CD14-positive monocyte (primary cell): ENCODE measurements around the gene CDK4. TPM values are rescaled to one million over a fixed set of nuclear protein-coding genes. Genes with fewer than 3 reads are reported as not detected.

Source experiments
- DNase-seq, 3 donors: peaks; one replicate each; pipeline ENCODE4 v3.0.0-alpha.2; 2011 to 2022
- H2AFZ ChIP-seq: 2 replicates; pipeline ENCODE4 v1.6.0; 2012; ENCODE audit warnings: mild to moderate bottlenecking, low read depth, low read length, inconsistent platforms; ENCODE audit not compliant: insufficient read depth, poor library complexity, severe bottlenecking
- H3K27ac ChIP-seq, 2 donors: 1 replicate in 1 of 2; 2 replicates in 1 of 2; pipeline ENCODE4 v1.5.1; 2012 to 2013; ENCODE audit warnings: low read length in 2 of 2, control low read depth in 1 of 2, inconsistent platforms in 1 of 2, low read depth in 1 of 2, mild to moderate bottlenecking in 1 of 2
- H3K27me3 ChIP-seq, 2 donors: one replicate each; pipeline versions ENCODE4 v1.6.0 to v1.6.1; 2011 to 2013; ENCODE audit warnings: low read length in 2 of 2; ENCODE audit not compliant: control insufficient read depth in 2 of 2, insufficient read depth in 2 of 2
- H3K36me3 ChIP-seq, 2 donors: replicated peaks in 1 of 2; 1 replicate in 1 of 2; 2 replicates in 1 of 2; pipeline versions ENCODE4 v1.5.1 to v1.6.1; 2012 to 2013; ENCODE audit warnings: low read length in 2 of 2, control low read depth in 1 of 2, inconsistent platforms in 1 of 2, mild to moderate bottlenecking in 1 of 2; ENCODE audit not compliant: insufficient read depth in 2 of 2, control insufficient read depth in 1 of 2
- H3K4me1 ChIP-seq, 2 donors: 1 replicate in 1 of 2; 2 replicates in 1 of 2; pipeline versions ENCODE4 v1.5.1 to v1.6.1; 2012 to 2013; ENCODE audit warnings: low read length in 2 of 2, control low read depth in 1 of 2, inconsistent platforms in 1 of 2, mild to moderate bottlenecking in 1 of 2, moderate library complexity in 1 of 2; ENCODE audit not compliant: insufficient read depth in 2 of 2, control insufficient read depth in 1 of 2
- H3K4me2 ChIP-seq: replicated peaks from 2 replicates; pipeline ENCODE3; 2012; ENCODE audit warnings: low read length, moderate library complexity, mild to moderate bottlenecking; ENCODE audit not compliant: poor library complexity, severe bottlenecking; ENCODE audit errors: extremely low read depth
- H3K4me3 ChIP-seq, 3 experiments: fragments of 200-600 bp in 1 of 3; sonication (generic) in 1 of 3; replicated peaks in 1 of 3; 1 replicate in 2 of 3; 2 replicates in 1 of 3; pipeline ENCODE4 v1.5.1; 2011 to 2013; ENCODE audit warnings: low read length in 3 of 3, mild to moderate bottlenecking in 3 of 3, control low read depth in 2 of 3, low read depth in 2 of 3, inconsistent platforms in 1 of 3, moderate library complexity in 1 of 3
- H3K79me2 ChIP-seq: 2 replicates; pipeline ENCODE4 v1.6.0; 2012; ENCODE audit warnings: mild to moderate bottlenecking, control low read depth, inconsistent platforms, low read length, moderate library complexity; ENCODE audit not compliant: insufficient read depth
- H3K9ac ChIP-seq: 2 replicates; pipeline ENCODE4 v1.6.0; 2017; ENCODE audit warnings: low read length, mild to moderate bottlenecking; ENCODE audit not compliant: insufficient read depth, poor library complexity, severe bottlenecking
- H3K9me3 ChIP-seq, 2 donors: replicated peaks in 1 of 2; 1 replicate in 1 of 2; 2 replicates in 1 of 2; pipeline versions ENCODE4 v1.5.1 to v1.6.1; 2012 to 2013; ENCODE audit warnings: low read length in 2 of 2, control low read depth in 1 of 2; ENCODE audit not compliant: control insufficient read depth in 1 of 2, insufficient read depth in 1 of 2
- H4K20me1 ChIP-seq: 2 replicates; pipeline ENCODE4 v1.6.0; 2012; ENCODE audit warnings: mild to moderate bottlenecking, low read length, control low read depth, moderate library complexity; ENCODE audit not compliant: insufficient read depth
- H3K27ac Mint-ChIP-seq, 7 donors: one replicate each; pipeline ENCODE4 v1.8.0; 2020; ENCODE audit warnings: mild to moderate bottlenecking in 7 of 7, mixed read lengths in 7 of 7, moderate library complexity in 6 of 7, inconsistent platforms in 2 of 7
- H3K27me3 Mint-ChIP-seq, 3 donors: one replicate each; pipeline ENCODE4 v1.8.0; 2021 to 2022; ENCODE audit warnings: low read depth in 3 of 3, mild to moderate bottlenecking in 3 of 3, mixed read lengths in 3 of 3, moderate library complexity in 3 of 3, inconsistent platforms in 1 of 3
- H3K36me3 Mint-ChIP-seq, 2 donors: one replicate each; pipeline ENCODE4 v1.8.0; 2020; ENCODE audit warnings: mixed read lengths in 2 of 2, inconsistent platforms in 1 of 2, mild to moderate bottlenecking in 1 of 2
- H3K4me1 Mint-ChIP-seq: one replicate; pipeline ENCODE4 v1.8.0; 2020; ENCODE audit warnings: mild to moderate bottlenecking, mixed read lengths
- H3K4me3 Mint-ChIP-seq, 2 donors: one replicate each; pipeline ENCODE4 v1.8.0; 2020; ENCODE audit warnings: mild to moderate bottlenecking in 2 of 2, mixed read lengths in 2 of 2, moderate library complexity in 1 of 2
- H3K9me3 Mint-ChIP-seq, 7 donors: one replicate each; pipeline ENCODE4 v1.8.0; 2020 to 2022; ENCODE audit warnings: mixed read lengths in 7 of 7, mild to moderate bottlenecking in 6 of 7, moderate library complexity in 6 of 7, inconsistent platforms in 2 of 7
- whole genome bisulfite sequencing: methylation state at CpG from one replicate; pipeline ENCODE4 v1.1.5; 2013; ENCODE audit warnings: missing lambda C conversion rate; ENCODE audit not compliant: insufficient coverage; 5-methylcytosine and 5-hydroxymethylcytosine counted together
- intact Hi-C, 2 donors: fragments of 100-400 bp; cut with micrococcal nuclease; formaldehyde crosslinking; loops; one replicate each; pipeline versions ENCODE4 v1.15.0 to v1.15.1; 2023
- polyA plus RNA-seq, 3 donors: library from polyadenylated mRNA; depleted of rRNA in 1 of 3; unstranded in 2 of 3; stranded (reverse) in 1 of 3; fragments of 300-500 nt in 2 of 3; fragments of >200 nt in 1 of 3; fragmentation: Illumina TruSeq in 2 of 3; gene quantifications; 1 replicate in 2 of 3; 2 replicates in 1 of 3; pipeline ENCODE4 v1.2.3, GENCODE V29; 2012 to 2021
- TF ChIP-seq, protein P1 (sequence below): fragments of 200-600 bp; IDR thresholded peaks from one replicate; pipeline ENCODE4 v1.8.0; 2022; ENCODE audit warnings: antibody characterized with exemption, mild to moderate bottlenecking

CDK4 gene
- polyA plus RNA-seq, 3 donors: 26.2 to 38.4 (median 27.4) TPM

- H3K4me3 ChIP-seq: no peak overlapping the region
- WGBS: 98% methylated on average over 12 of the region's 13 CpGs
- no peak overlapping the region for H3K4me2 ChIP-seq
- Mint-ChIP-seq H3K4me3 (no peak overlapping the region), H3K27me3 (peaks cover 0 to 1% (median 0%) of the 10 kb centered on the region in 3 donors), H3K36me3 (peaks cover 69 to 86% of the 10 kb centered on the region in 2 donors), H3K27ac (peak overlapping the region in 1 of 7 donors; percentile 60), H3K4me1 (no peaks in the 10 kb centered on the region), H3K9me3 (peaks cover 0 to 15% (median 12%) of the 10 kb centered on the region in 7 donors)
- intact Hi-C loops: no loop called here
- no peaks in the 10 kb centered on the region for H3K27me3 ChIP-seq
- H3K27ac ChIP-seq: no peak overlapping the region
- H3K79me2 ChIP-seq: no peaks in the 10 kb centered on the region
- peaks cover 0 to 14% of the 10 kb centered on the region in 2 donors for H3K9me3 ChIP-seq
- peaks cover 76 to 87% of the 10 kb centered on the region in 2 donors for H3K36me3 ChIP-seq
- no peak overlapping the region for H3K9ac ChIP-seq
- DNase-seq: no peak
- TF ChIP-seq, protein P1, sequence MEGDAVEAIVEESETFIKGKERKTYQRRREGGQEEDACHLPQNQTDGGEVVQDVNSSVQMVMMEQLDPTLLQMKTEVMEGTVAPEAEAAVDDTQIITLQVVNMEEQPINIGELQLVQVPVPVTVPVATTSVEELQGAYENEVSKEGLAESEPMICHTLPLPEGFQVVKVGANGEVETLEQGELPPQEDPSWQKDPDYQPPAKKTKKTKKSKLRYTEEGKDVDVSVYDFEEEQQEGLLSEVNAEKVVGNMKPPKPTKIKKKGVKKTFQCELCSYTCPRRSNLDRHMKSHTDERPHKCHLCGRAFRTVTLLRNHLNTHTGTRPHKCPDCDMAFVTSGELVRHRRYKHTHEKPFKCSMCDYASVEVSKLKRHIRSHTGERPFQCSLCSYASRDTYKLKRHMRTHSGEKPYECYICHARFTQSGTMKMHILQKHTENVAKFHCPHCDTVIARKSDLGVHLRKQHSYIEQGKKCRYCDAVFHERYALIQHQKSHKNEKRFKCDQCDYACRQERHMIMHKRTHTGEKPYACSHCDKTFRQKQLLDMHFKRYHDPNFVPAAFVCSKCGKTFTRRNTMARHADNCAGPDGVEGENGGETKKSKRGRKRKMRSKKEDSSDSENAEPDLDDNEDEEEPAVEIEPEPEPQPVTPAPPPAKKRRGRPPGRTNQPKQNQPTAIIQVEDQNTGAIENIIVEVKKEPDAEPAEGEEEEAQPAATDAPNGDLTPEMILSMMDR: no peak
- H2AFZ ChIP-seq: no peak overlapping the region
- no peaks in the 10 kb centered on the region for H4K20me1 ChIP-seq
- H3K4me1 ChIP-seq: no peaks in the 10 kb centered on the region
Measured at GRCh38 chr12:57730336-57731067, 21.6 kb downstream of the CDK4 start.

DNA sequence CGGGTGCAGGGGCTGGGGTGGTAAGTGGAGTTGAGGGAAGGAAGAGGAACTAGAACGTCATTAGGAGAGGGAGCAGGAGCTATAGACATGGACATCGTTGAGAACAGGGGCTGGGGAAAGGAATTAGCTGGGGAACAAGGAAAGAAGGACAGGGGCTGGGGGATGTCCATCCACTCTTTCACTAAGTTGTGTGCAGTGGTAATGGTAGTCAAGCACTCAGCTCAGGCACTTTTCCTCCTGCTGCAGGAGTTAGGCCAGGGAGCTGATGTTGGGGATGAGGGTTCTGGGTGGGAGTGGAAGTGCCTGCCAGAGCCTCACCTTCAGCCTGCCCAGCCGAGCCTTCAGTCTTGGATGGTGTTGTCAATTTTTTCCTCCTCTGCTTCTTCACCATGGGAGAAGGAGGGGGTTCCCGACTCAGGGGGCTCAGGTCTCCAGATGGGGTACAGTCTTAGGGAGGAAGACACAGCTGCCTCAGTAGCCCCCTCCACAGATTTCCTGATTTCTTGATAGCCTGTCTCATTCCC lies 22.7 kb downstream of the CDK4 start:
- Histone ChIP-seq H3K4me3 (no peak overlapping the region), H4K20me1 (no peaks in the 10 kb centered on the region), H3K9ac (no peak overlapping the region), H2AFZ (no peak overlapping the region), H3K36me3 (peaks cover 70 to 77% of the 10 kb centered on the region in 2 donors), H3K4me1 (no peaks in the 10 kb centered on the region), H3K9me3 (peaks cover 0 to 14% of the 10 kb centered on the region in 2 donors), H3K27me3 (no peaks in the 10 kb centered on the region), H3K27ac (no peak overlapping the region), H3K4me2 (no peak overlapping the region), H3K79me2 (no peaks in the 10 kb centered on the region)
- H3K27ac Mint-ChIP-seq: peak overlapping the region in 2 of 7 donors; percentile 11 to 73
- TF ChIP-seq, protein P1: no peak
- peaks cover 0 to 15% (median 12%) of the 10 kb centered on the region in 7 donors for H3K9me3 Mint-ChIP-seq
- intact Hi-C loops: no loop called here
- H3K4me1 Mint-ChIP-seq: peaks cover 3% of the 10 kb centered on the region
- no peak overlapping the region for H3K4me3 Mint-ChIP-seq
- peaks cover 62 to 78% of the 10 kb centered on the region in 2 donors for H3K36me3 Mint-ChIP-seq
- peaks cover 0 to 2% (median 1%) of the 10 kb centered on the region in 3 donors for H3K27me3 Mint-ChIP-seq
- no CpG with 5 or more reads among the region's 5 CpGs for WGBS
- no peak for DNase-seq
